ENCODE results near the gene FRZB.
"Not testable (repeated sequence)": the region's sequence is repeated elsewhere in the genome, so short reads cannot be mapped to it uniquely, and the experiment has no call there.

The FRZB gene

GRCh38 chr2:182866461-182867406 is at the start of gene FRZB:
Gene FRZB (minus strand): TSS chr2:182866637. CDS start chr2:182866552, 85 bp downstream.
- peak; percentile 85 for DNase-seq (ENCODE audit: low read depth)

GRCh38 chr2:182915369-182916326 is 49.2 kb upstream of the FRZB start:
- DNase-seq (ENCODE audit: low read depth): peak; percentile 93

GRCh38 chr2:182914852-182915251 is 48.4 kb upstream of the FRZB start:
- DNase-seq (ENCODE audit: low read depth): no peak

DNA sequence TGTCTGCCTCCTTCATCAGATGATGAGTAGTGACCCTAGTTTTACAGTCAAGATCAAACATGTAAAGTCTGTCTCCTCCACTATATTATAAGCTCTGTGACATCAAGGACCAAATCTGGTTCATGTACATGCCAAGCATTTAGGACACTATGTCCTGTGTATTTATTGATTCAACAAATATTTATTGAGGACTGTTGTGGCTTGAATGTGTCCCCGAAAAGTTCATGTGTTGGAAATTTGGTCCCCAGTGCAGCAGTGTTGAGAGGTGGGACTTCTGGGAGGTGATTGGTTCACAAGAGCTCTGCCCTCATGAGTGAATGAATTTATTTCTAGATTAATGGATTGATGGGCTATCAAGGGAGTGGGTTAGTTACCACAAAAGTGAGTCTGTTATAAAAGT is 46.6 kb upstream of the FRZB start:
- DNase-seq (ENCODE audit: low read depth): no peak

DNA sequence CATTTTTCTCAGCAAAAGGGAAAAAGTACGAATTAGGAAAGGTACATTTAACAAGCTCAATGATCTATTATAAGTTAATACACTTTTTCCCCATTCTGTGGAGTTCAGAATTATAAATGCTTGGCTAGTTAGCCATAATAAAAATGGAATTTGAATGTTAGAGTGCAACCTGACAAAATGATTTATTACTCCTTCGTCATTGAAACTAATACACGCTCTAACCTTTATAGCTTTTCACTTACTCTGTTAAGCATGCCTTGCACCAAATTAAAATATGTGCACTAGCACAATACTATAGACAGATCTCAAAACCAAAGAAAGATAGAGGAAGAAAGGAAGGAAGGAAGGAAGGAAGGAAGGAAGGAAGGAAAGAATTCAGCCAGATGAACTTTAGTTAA is 46.1 kb upstream of the FRZB start:
- DNase-seq (ENCODE audit: low read depth): no peak

DNA sequence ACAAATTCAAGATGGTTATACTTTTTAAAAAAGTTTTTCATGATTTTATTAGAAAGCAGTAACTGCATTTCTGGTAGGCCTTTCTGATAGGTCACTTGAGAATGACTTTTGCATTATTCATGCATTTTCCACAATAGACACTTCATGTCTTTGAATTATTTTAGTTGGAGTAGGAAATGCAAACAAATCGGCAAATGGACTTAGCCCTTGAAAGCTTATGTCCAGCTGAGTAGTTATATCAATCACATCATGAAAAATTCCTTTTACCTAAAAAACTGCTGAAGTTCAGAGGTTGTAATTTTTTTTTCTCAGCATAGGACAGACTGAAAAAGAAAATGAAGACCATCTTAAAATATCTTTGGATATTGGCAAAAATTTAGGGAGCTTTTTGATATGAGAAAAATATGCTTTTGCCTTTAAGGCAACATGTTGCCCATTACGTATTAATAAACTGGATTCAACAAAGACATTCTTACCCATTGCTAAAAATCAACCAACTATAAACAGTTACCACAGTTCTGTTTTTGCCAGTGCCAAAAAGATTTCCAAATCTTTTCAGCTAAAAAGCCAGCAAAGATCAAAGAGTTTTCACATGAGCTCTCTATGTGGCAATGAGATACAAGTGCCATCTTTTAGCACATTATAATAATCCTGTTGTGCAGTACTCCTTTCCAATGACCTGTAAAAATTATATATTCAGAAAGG is 45.5 kb upstream of the FRZB start:
- no peak for DNase-seq (ENCODE audit: low read depth)

DNA sequence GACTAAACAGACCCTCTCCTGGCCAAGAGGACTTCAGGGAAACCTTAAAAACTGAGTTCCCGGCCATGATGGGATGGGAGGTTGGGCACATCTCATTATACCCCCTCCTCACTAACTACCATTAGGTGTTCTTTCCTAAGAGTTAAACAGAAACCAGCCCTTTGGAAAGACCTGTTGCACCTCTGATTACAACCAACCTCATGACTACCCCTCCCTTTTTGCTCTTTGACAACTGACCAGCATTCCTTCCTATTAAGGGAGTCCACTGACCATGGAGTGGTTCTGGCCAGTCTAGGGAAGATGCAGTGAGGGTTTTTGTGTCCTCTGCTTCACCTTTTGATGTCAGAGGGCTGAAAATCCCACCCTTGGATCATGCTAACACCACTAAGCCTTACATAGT is 44.5 kb upstream of the FRZB start:
- DNase-seq (ENCODE audit: low read depth): no peak

- no peak for DNase-seq (ENCODE audit: low read depth)
Measured at GRCh38 chr2:182907081-182907830, 40.8 kb upstream of the FRZB start.

GRCh38 chr2:182906454-182906853 is 40.0 kb upstream of the FRZB start:
- no peak for DNase-seq (ENCODE audit: low read depth)

DNA sequence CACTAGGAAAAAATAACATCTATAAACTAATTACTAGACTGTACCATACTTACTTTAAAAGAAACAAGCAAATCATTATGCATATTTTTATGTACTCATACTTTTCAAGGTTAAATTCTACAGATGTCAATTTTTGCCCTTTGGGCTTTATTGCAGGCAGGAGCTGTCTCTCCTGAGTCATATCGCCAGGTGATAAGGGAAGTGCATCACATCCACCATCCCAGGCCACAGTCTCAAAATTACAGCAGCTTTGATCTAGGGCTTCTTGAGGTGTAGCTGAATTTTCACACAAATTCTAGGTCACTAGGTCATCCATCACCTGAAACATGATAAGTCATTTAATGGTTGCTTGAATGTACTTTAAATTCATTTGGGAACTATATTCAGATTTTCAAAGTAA is 38.4 kb upstream of the FRZB start:
- DNase-seq (ENCODE audit: low read depth): no peak

GRCh38 chr2:182903566-182903965 is 37.1 kb upstream of the FRZB start:
- no peak for DNase-seq (ENCODE audit: low read depth)

GRCh38 chr2:182901748-182902147 is 35.3 kb upstream of the FRZB start:
- no peak for DNase-seq (ENCODE audit: low read depth)

DNA sequence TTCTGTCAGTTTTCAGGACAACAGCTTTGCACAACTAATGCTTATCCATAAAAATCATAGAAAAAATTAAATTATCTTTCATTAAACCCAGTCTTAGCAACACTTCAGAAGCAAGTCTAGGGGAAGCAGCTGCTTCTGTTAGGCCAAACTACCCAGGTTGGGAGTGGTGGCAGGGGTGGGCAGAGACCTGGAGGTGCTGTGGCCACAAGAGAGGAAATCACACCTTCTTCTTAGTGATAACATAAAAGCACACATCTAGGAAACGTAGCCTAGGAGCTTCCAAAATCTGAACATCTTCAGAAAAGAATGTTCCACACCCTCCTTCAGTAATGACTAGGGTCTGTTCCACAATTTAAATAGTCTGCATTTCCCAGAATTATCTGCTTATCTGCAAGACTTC is 32.3 kb upstream of the FRZB start:
- no peak for DNase-seq (ENCODE audit: low read depth)

GRCh38 chr2:182897137-182897536 is 30.7 kb upstream of the FRZB start:
- DNase-seq (ENCODE audit: low read depth): peak; percentile 47

- no peak for DNase-seq (ENCODE audit: low read depth)
Measured at GRCh38 chr2:182895798-182896197, 29.4 kb upstream of the FRZB start.

GRCh38 chr2:182895169-182895568 is 28.7 kb upstream of the FRZB start:
- DNase-seq (ENCODE audit: low read depth): no peak

DNA sequence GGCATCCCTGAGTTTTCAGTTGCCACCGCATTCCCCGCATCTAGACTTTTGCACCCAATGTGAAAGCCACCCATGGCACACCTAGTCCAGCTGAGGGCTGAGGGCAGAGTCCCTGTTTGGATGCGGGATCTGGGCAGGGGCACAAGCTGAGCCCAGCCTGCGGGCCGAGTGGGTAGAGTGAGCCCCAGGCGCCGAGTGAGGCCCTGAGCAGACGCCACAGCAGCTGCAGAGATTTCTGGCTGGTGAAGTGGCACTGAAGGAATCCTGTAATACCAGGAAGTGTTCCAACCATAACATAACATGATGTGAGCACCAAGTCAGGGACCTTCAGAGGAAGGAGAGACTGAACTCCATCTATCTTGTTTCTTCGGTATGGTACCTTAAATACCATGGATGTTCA is 27.7 kb upstream of the FRZB start:
- no peak for DNase-seq (ENCODE audit: low read depth)

GRCh38 chr2:182893666-182894065 is 27.2 kb upstream of the FRZB start:
- DNase-seq (ENCODE audit: low read depth): no peak

GRCh38 chr2:182893035-182893434 is 26.6 kb upstream of the FRZB start:
- DNase-seq (ENCODE audit: low read depth): not testable (repeated sequence)

- no peak for DNase-seq (ENCODE audit: low read depth)
Measured at GRCh38 chr2:182891611-182892010, 25.2 kb upstream of the FRZB start.

DNA sequence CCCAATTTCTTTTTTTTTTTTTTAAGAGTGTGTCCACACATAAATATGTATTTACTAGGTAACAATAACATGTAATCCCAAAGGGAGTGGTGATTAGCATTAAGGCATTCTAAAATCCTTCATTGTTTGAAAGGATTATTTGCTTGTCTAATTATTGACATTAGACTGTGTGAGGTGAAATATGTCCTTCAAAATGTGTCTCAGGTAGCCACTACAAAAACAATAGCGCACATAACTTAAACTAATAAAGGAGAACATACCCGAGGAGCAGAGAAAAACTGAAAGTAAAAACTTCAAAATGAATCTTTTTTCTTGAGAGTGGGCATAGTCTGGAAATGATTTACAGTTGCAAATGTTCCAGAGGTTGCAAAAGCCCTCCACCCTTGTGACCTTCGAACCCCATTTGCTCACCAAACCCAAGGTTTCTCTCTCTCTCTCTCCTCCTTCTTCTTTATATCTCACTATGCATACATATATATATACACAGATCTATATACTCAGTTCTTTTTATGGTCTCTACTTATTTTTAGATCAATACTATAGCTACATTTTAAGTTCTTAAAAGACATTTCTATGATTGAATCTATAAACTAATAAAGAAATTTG is 24.4 kb upstream of the FRZB start:
- no peak for DNase-seq (ENCODE audit: low read depth)

All from amniotic epithelial cell (primary cell).